K562 (cell line): Measurements from ENCODE around the gene LINGO3.

Experiments used
- CREM ChIP-seq: IDR thresholded peaks from 2 replicates; pipeline ENCODE4 v1.6.1; 2014; ENCODE audit warnings: antibody characterized with exemption, low read depth
- EZH2 ChIP-seq: IDR thresholded peaks from 2 replicates; pipeline ENCODE4 v1.6.1; 2012; ENCODE audit warnings: low read depth, mild to moderate bottlenecking, inconsistent platforms, low read length, borderline replicate concordance
- HNRNPLL ChIP-seq: fragments of 200-400 bp; formaldehyde crosslinking; IDR thresholded peaks from 2 replicates; pipeline ENCODE4 v1.6.1; 2017; ENCODE audit warnings: low read length, low read depth, mild to moderate bottlenecking; ENCODE audit not compliant: poor library complexity, severe bottlenecking
- PCBP1 ChIP-seq: fragments of 200-400 bp; formaldehyde crosslinking; IDR thresholded peaks from 2 replicates; pipeline ENCODE4 v1.6.1; 2018; ENCODE audit warnings: mild to moderate bottlenecking, low read depth, low read length; ENCODE audit not compliant: poor library complexity, severe bottlenecking
- POLR2AphosphoS5 ChIP-seq: IDR thresholded peaks from 2 replicates; pipeline ENCODE4 v1.6.1; 2011; ENCODE audit warnings: mild to moderate bottlenecking, low read depth, low read length, moderate library complexity; ENCODE audit not compliant: control insufficient read depth, insufficient read depth
- XRCC3 ChIP-seq: fragments of 450-650 bp; IDR thresholded peaks from 2 replicates; pipeline ENCODE4 v1.6.1; 2017; ENCODE audit warnings: mild to moderate bottlenecking, moderate library complexity
- YY1 ChIP-seq, 3 experiments: IDR thresholded peaks; 2 replicates each; pipeline ENCODE4 v1.6.1; 2011; ENCODE audit warnings: low read length in 2 of 3, mild to moderate bottlenecking in 2 of 3, moderate library complexity in 2 of 3, borderline replicate concordance in 1 of 3, control low read depth in 1 of 3, low read depth in 1 of 3; ENCODE audit not compliant: insufficient read depth in 3 of 3, insufficient replicate concordance in 2 of 3, control insufficient read depth in 1 of 3, insufficient read length in 1 of 3; ENCODE audit errors: extremely low read depth in 1 of 3
- ZNF224 ChIP-seq: sonication (generic); formaldehyde crosslinking; IDR thresholded peaks from 2 replicates; pipeline ENCODE4 v1.8.0; 2022; ENCODE audit warnings: mild to moderate bottlenecking, missing genetic modification reagents
- ZNF398 ChIP-seq: fragments of 250-450 bp; sonication (Bioruptor Pico); IDR thresholded peaks from 2 replicates; pipeline ENCODE4 v1.8.0; 2021; ENCODE audit warnings: moderate library complexity, mild to moderate bottlenecking, inconsistent platforms
- TF ChIP-seq, protein P1 (sequence below): fragments of 250-450 bp; sonication (Bioruptor Pico); IDR thresholded peaks from 2 replicates; pipeline ENCODE4 v1.8.0; 2021; ENCODE audit warnings: moderate library complexity, mild to moderate bottlenecking, inconsistent platforms
- TF ChIP-seq, protein P2 (sequence below), 3 experiments: IDR thresholded peaks in 2 of 3; conservative IDR thresholded peaks in 1 of 3; 2 replicates each; pipeline ENCODE4 v1.5.1; 2011 to 2012; ENCODE audit warnings: low read length in 3 of 3, mild to moderate bottlenecking in 3 of 3, control low read depth in 2 of 3, improper control_type of control experiment in 1 of 3, inconsistent platforms in 1 of 3, low read depth in 1 of 3, mixed read lengths in 1 of 3, moderate library complexity in 1 of 3; ENCODE audit not compliant: insufficient read depth in 2 of 3

DNA sequence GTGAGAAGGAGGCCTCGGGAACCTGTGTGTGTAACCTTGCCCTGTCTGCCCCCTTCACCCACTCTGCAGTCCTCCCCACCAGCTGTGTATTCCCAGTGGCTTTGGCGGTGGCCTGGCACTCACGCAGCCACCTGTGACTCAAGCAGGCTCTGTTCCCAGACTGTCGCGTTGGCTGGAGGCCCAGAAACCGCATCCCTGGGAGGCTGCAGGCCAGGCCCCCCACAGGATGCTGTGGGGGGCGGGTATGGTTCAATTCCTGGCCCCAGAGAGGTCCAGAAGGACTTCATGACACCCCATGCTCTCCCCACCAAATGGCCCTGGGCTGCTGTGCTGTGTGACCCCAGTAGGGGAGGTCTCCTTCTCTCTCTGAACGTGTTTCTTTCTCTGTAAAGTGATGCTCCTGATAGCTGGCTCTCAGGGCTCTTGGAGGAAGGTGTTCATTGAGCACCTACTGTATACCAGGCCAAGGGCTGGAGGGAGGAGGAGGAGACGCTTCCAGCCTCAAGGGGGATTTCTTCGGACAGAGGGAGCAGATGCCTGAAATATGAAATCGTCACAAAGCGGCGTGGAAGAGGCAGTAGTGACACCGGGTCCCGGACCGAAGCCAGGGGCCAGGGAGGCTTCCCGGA lies 1.9 kb upstream of the LINGO3 start:
- no peak for TF ChIP-seq HNRNPLL
- TF ChIP-seq YY1 (IDR thresholded peaks at IDR 0.05; ENCODE audit: borderline replicate concordance in 1 of 3, control insufficient read depth in 1 of 3, extremely low read depth in 1 of 3, insufficient read depth in 3 of 3, insufficient read length in 1 of 3, insufficient replicate concordance in 2 of 3, low read depth in 1 of 3, low read length in 2 of 3): no peak
- TF ChIP-seq PCBP1: no peak
- TF ChIP-seq, protein P1, sequence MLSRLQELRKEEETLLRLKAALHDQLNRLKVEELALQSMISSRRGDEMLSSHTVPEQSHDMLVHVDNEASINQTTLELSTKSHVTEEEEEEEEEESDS (CRISPR knock-in tag): no peak
- TF ChIP-seq POLR2AphosphoS5: no peak
- TF ChIP-seq ZNF398 (CRISPR knock-in tag): no peak
- TF ChIP-seq, protein P2, sequence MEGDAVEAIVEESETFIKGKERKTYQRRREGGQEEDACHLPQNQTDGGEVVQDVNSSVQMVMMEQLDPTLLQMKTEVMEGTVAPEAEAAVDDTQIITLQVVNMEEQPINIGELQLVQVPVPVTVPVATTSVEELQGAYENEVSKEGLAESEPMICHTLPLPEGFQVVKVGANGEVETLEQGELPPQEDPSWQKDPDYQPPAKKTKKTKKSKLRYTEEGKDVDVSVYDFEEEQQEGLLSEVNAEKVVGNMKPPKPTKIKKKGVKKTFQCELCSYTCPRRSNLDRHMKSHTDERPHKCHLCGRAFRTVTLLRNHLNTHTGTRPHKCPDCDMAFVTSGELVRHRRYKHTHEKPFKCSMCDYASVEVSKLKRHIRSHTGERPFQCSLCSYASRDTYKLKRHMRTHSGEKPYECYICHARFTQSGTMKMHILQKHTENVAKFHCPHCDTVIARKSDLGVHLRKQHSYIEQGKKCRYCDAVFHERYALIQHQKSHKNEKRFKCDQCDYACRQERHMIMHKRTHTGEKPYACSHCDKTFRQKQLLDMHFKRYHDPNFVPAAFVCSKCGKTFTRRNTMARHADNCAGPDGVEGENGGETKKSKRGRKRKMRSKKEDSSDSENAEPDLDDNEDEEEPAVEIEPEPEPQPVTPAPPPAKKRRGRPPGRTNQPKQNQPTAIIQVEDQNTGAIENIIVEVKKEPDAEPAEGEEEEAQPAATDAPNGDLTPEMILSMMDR (IDR thresholded peaks at IDR 0.05 in 2 of 3, conservative IDR thresholded peaks at IDR 0.05 in 1 of 3; ENCODE audit: insufficient read depth in 2 of 3, low read depth in 1 of 3, low read length in 3 of 3): no peak
- TF ChIP-seq CREM: no peak
- no peak for TF ChIP-seq XRCC3
- TF ChIP-seq EZH2: no peak
- no peak for TF ChIP-seq ZNF224 (CRISPR knock-in tag)
